IPS DF 6.9 (cell line): Measurements from ENCODE around the gene FZD10.

Experiments
- DNase-seq: peaks from one replicate; pipeline ENCODE4 v3.0.0-alpha.2; 2013; ENCODE audit warnings: low read depth, low spot score
- H3K27ac ChIP-seq: one replicate; pipeline ENCODE4 v1.5.1; 2013; ENCODE audit warnings: low read length, control low read depth
- H3K27me3 ChIP-seq: 2 replicates; pipeline ENCODE4 v1.6.1; 2013; ENCODE audit warnings: mild to moderate bottlenecking, low read length; ENCODE audit not compliant: control insufficient read depth, insufficient read depth
- H3K36me3 ChIP-seq: 2 replicates; pipeline ENCODE4 v1.6.1; 2013; ENCODE audit warnings: low read length; ENCODE audit not compliant: control insufficient read depth, insufficient read depth
- H3K4me1 ChIP-seq: 2 replicates; pipeline ENCODE4 v1.6.1; 2013; ENCODE audit warnings: low read length; ENCODE audit not compliant: control insufficient read depth, insufficient read depth
- H3K4me3 ChIP-seq: 2 replicates; pipeline ENCODE4 v1.5.1; 2013; ENCODE audit warnings: mild to moderate bottlenecking, low read length
- H3K9me3 ChIP-seq: 2 replicates; pipeline ENCODE4 v1.6.1; 2013; ENCODE audit warnings: low read length, inconsistent platforms; ENCODE audit not compliant: control insufficient read depth, insufficient read depth
- WGBS: extraction: QIAGEN DNeasy Blood & Tissue Kit; methylation state at CpG from one replicate; pipeline ENCODE4 v1.1.7; 2013; ENCODE audit warnings: mixed read lengths, missing lambda C conversion rate; ENCODE audit not compliant: insufficient read length, insufficient coverage; 5-methylcytosine and 5-hydroxymethylcytosine counted together

FZD10 gene

DNA sequence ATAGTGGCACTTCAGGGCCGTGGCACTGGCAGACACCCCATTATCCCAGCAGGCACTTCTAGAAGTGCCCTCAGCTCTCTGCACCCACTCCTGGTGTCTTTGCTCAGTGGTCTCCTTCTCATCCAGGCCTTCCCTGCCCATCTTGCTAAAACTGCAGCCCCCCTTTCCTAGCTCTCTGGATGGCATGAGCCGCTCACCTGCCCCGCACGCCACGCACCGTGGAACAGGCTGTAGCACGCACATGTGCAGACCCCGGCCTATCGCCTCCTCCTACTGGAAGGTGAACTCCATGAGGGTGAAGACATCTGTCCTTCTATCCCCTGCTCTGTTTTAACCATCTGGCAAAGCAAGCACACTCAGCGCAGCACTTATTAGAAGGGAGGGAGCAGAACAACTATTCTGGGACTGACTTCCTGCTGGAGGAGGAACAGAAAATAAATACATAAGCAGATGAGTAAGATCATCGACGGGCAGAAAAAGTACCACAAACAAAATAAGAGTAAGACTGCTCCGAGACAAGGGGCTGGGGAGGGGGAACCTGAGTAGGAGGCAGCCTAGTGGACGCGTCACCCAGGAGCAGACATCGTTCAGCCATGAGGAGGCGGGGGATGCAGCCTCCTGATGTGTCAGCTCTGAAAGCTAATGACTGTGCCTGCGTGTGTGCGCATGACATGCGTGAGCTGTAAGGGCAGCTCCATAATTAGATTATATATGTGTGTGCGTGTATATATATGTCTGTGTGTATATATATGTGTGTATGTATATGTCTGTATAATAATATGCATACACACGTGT, 7.8 kb upstream of the FZD10 start:
- no peak for DNase-seq
- WGBS, result no CpG with 5 or more reads among the region's 22 CpGs

GRCh38 chr12:130155416-130156073, 6.7 kb upstream of the FZD10 start:
- H3K4me3 ChIP-seq, result no peak overlapping the region
- no peak overlapping the region for H3K27ac ChIP-seq
- H3K9me3 ChIP-seq, result peaks cover 30% of the 10 kb centered on the region
- no peaks in the 10 kb centered on the region for H3K36me3 ChIP-seq
- no CpG with 5 or more reads among the region's 10 CpGs for WGBS
- H3K4me1 ChIP-seq, result no peaks in the 10 kb centered on the region
- H3K27me3 ChIP-seq, result no peaks in the 10 kb centered on the region
- no peak for DNase-seq

More for the DNA sequence above, 7.8 kb upstream of the FZD10 start:
- H3K36me3 ChIP-seq, result no peaks in the 10 kb centered on the region
- H3K4me1 ChIP-seq, result no peaks in the 10 kb centered on the region
- H3K27ac ChIP-seq, result no peak overlapping the region
- peaks cover 33% of the 10 kb centered on the region for H3K9me3 ChIP-seq
- H3K4me3 ChIP-seq, result no peak overlapping the region
- H3K27me3 ChIP-seq, result no peaks in the 10 kb centered on the region

DNA sequence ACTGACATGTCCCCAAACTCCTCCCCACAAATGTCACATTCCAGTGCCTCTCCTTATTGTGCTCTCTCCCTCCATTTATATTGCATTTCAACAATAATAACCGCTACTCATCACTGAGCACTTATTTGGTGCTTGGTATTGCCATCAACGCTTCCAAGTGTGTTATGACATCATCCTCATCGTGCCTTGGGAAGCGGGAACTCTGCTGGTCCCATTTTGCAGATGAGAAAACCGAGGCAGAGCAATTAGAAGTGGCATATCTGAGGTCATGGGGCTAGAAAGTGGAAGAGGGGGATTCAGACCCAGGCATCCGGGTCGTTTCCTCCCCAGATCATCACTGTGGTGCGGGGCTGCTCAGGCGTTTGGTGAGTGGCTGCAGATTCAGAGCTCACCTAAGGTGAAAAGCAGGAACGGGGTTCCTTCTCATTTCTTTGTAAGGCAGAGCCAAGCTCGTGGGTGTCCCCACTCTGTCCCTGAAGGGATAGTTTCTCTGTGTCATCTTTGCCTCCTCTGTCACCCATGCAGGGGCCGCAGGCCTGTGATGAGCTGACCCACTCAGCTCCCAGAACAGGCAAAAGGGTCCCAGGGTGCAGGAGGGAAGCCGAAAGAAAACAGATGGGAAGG, 5.5 kb upstream of the FZD10 start:
- H3K27me3 ChIP-seq, result no peaks in the 10 kb centered on the region

DNA sequence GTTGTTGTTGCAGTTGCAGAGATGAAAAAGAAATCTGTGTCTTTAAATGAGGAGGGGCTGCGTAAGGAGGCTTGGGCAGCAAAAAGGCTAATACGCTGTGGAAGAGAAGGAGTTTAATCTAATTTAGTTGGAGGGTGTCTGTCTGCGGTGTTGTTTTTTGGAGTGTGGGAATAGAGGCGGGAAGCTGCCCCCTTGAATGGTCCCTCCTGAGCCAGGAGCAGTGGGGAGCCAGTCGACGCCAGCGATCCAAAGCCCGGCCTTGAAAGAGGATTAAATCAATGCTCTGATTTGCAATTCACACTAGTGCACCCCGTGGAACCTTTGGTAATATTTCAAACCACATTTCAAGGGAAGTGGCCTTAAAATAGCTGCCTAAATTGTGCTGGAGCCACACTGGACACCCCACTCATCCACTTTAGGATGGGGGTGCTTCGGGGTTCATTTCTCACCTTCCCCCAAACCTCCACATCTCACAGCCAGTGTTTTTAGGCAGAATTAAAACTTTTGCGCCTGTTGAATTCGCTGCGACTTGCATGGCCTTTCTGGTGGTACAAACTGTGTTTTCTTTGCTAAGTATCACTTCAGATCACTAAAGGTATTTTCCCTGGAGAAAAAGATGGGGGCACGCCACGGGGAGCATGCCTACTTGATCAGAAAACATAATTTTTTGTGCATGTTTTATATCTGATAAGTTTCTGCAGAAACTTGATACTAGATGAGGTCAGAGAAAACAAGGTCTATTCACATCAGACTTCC, 4.1 kb upstream of the FZD10 start:
- no peak overlapping the region for H3K27ac ChIP-seq
- WGBS, result no CpG with 5 or more reads among the region's 15 CpGs
- H3K4me1 ChIP-seq, result no peaks in the 10 kb centered on the region
- no peak for DNase-seq
- no peaks in the 10 kb centered on the region for H3K36me3 ChIP-seq
- no peak overlapping the region for H3K4me3 ChIP-seq
- no peaks in the 10 kb centered on the region for H3K27me3 ChIP-seq
- peaks cover 15% of the 10 kb centered on the region for H3K9me3 ChIP-seq

More for the DNA sequence above, 5.5 kb upstream of the FZD10 start:
- H3K4me1 ChIP-seq, result no peaks in the 10 kb centered on the region
- no CpG with 5 or more reads among the region's 13 CpGs for WGBS
- no peak overlapping the region for H3K27ac ChIP-seq
- H3K36me3 ChIP-seq, result no peaks in the 10 kb centered on the region
- no peak overlapping the region for H3K4me3 ChIP-seq
- H3K9me3 ChIP-seq, result peaks cover 27% of the 10 kb centered on the region
- no peak for DNase-seq

- no peaks in the 10 kb centered on the region for H3K4me1 ChIP-seq
- no peaks in the 10 kb centered on the region for H3K27me3 ChIP-seq
- WGBS, result no CpG with 5 or more reads among the region's 7 CpGs
- DNase-seq, result no peak
- no peaks in the 10 kb centered on the region for H3K36me3 ChIP-seq
- H3K4me3 ChIP-seq, result no peak overlapping the region
- H3K27ac ChIP-seq, result no peak overlapping the region
- H3K9me3 ChIP-seq, result peaks cover 15% of the 10 kb centered on the region
These were observed 3.6 kb upstream of the FZD10 start for GRCh38 chr12:130158754-130159059.

GRCh38 chr12:130160306-130160705, 2.0 kb upstream of the FZD10 start:
- Histone ChIP-seq H3K4me1 (no peaks in the 10 kb centered on the region), H3K9me3 (peaks cover 14% of the 10 kb centered on the region), H3K4me3 (no peak overlapping the region), H3K27ac (no peak overlapping the region), H3K27me3 (no peaks in the 10 kb centered on the region), H3K36me3 (no peaks in the 10 kb centered on the region)
- no peak for DNase-seq
- no CpG with 5 or more reads among the region's 7 CpGs for WGBS

DNA sequence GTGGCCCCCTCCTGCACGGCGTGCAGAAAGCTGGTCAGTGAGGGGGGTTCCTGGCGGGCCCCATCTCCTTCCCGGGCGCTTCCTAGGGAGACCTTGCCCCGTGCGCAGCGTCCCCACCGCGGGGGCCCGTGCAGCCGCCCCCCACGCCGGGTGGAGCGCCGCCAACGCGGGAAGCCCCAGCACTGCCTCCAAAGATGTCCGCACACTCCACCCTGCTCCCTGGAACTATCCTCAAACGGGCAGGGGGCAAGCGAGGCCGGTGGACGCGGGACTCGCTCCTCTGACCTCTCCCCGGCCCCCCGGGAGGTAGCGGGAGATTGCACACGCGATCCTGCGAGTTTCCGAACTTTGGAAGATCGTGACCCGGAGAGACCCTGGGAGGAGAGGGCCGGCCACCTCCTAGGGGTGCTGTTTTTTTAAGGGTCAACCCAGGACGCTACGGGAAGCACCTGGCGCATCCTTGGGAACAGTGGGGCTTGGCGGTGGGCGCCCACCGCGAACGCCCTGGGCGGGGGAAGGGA, 1.5 kb upstream of the FZD10 start:
- Histone ChIP-seq H3K4me3 (no peak overlapping the region), H3K4me1 (no peaks in the 10 kb centered on the region), H3K27me3 (no peaks in the 10 kb centered on the region), H3K27ac (no peak overlapping the region), H3K9me3 (peaks cover 12% of the 10 kb centered on the region), H3K36me3 (no peaks in the 10 kb centered on the region)
- DNase-seq, result no peak
- WGBS, result no CpG with 5 or more reads among the region's 44 CpGs

DNA sequence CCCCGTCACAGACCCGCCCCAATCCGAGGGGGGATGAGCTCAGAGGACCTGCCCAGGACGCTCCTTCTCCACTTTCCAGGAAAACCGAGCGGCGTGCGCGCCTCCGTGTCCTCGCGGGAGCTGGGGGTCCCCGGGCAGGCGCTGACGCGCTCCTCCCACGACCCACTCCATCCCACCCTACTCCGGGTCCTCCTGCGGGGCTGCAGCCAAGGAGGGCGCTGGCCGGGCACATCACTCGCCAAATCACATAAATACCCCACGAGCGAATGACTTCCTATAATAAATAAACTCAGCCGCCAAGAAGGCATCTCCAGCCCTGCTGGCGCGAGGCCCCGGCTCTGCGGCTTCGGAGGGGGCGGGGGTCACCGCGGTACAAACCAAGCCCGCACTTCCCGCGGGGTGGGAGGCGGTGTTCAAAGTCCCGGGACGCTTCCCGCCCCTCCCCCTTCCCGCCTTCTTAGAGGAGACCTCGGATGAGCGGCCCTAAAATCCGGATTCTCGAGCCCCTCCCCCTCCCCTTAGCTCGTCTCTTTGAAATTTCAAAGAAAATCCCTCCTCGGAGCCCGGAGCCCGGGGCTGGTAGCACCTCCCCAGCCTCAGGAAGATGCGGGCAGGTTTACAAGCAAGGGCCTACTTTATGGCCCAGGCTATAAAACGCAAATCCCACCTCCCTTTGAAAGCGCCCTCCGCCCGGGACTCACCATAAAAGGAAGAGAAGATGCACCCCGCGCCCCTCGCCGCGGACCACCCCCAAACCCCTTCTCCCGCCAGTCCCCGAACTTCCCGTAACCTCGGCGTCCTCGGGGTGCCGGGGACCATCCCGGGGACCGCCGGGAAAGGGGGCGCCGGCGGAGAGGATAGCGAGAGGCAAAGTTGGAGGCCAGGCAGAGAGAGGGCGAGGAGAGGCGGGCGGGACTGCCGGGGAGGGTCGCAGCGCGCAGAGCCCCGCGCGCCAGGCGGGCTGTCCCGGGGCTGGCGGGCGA, 712 bp upstream of the FZD10 start:
- Histone ChIP-seq H3K27ac (no peak overlapping the region), H3K36me3 (no peaks in the 10 kb centered on the region), H3K4me3 (no peak overlapping the region), H3K4me1 (no peaks in the 10 kb centered on the region), H3K27me3 (no peaks in the 10 kb centered on the region), H3K9me3 (peaks cover 15% of the 10 kb centered on the region)
- no peak for DNase-seq
- no CpG with 5 or more reads among the region's 87 CpGs for WGBS

DNA sequence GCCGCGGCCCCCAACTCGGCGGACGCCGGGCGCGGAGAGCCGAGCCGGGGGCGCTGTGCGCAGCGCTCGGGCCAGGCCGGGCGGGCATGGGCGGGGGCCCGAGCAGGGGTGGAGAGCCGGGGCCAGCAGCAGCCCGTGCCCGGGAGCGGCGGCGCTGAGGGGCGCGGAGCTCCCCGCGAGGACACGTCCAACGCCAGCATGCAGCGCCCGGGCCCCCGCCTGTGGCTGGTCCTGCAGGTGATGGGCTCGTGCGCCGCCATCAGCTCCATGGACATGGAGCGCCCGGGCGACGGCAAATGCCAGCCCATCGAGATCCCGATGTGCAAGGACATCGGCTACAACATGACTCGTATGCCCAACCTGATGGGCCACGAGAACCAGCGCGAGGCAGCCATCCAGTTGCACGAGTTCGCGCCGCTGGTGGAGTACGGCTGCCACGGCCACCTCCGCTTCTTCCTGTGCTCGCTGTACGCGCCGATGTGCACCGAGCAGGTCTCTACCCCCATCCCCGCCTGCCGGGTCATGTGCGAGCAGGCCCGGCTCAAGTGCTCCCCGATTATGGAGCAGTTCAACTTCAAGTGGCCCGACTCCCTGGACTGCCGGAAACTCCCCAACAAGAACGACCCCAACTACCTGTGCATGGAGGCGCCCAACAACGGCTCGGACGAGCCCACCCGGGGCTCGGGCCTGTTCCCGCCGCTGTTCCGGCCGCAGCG, 639 bp downstream of the FZD10 start:
- no CpG with 5 or more reads among the region's 78 CpGs for WGBS
- Histone ChIP-seq H3K36me3 (no peaks in the 10 kb centered on the region), H3K4me1 (no peaks in the 10 kb centered on the region), H3K27me3 (no peaks in the 10 kb centered on the region), H3K4me3 (no peak overlapping the region), H3K27ac (no peak overlapping the region), H3K9me3 (peaks cover 11% of the 10 kb centered on the region)
- no peak for DNase-seq
